G401 (cell line): ENCODE measurements around the gene ZNF677. TPM values are rescaled to one million over a fixed set of nuclear protein-coding genes. Genes with fewer than 3 reads are reported as not detected.
A peak's percentile ranks its signal among the peaks of the same experiment; 100 is the strongest.
"Not testable (repeated sequence)": the region's sequence is repeated elsewhere in the genome, so short reads cannot be mapped to it uniquely, and the experiment has no call there.

Source experiments
- DNase-seq: peaks from one replicate; pipeline ENCODE4 v3.0.0-alpha.2; 2015; ENCODE audit warnings: low spot score
- in situ Hi-C: cut with HindIII; loops from 2 replicates; pipeline ENCODE4 v1.10.0; 2016; ENCODE audit warnings: low sequenced_read_pairs, mixed read lengths
- total RNA-seq: library from RNA; depleted of rRNA; stranded (reverse); fragments of >200 nt; shearing (Covaris generic); gene quantifications from 2 replicates; pipeline ENCODE4 v1.2.3, GENCODE V29; 2014; rRNA removed

The ZNF677 gene
- not detected in 2 replicates for total RNA-seq

DNA sequence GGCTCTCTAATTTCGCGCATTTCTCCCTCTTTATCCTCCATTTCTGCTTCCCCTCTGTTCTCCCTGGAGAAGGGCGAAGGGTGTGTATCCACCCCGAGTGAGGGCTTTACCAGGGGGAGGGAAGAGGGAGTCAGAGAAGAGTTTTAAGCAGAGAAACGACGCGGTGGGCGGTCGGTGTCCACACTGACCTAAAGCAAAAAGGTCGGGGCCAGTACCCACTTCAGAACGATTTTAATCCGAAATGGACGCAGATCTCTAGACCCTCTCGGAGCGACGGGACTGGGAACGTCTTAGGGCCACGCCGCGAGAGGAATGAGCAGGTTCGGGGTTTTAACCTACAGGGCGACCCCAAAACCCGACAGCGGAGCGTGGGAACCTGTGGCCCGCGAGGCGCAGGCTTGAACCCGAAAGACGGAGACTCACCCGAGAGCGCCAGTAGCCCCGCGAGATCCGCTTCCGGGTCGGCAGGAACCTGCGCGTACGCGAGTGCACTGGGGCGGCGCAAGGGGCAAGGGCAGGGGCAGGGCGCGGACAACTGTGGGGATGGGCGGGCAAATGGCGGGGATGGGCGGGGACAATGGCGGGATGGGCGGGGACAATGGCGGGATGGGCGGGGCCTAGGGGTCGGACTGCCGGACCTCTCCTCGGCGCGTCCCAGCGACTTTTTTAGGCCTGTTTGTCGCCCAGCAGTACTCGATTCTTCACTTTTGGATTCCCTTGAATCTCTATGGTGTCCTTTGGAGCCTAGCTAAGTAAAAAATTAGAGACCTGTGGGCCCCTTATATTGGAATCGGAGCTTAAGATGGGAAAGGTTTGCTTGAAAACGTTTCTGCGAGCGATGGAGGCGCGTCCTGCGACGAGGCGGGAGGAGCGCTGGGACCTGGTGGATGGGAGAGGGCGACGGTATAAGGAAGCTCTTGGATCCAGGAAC is at the start of gene ZNF677:
Gene ZNF677 (minus strand): TSS at position 463 of the 931 bp plus-strand sequence. CDS start 3,323 bp downstream, outside the sequence.
- DNase-seq: peak; percentile 93
- in situ Hi-C loops: no loop called here

DNA sequence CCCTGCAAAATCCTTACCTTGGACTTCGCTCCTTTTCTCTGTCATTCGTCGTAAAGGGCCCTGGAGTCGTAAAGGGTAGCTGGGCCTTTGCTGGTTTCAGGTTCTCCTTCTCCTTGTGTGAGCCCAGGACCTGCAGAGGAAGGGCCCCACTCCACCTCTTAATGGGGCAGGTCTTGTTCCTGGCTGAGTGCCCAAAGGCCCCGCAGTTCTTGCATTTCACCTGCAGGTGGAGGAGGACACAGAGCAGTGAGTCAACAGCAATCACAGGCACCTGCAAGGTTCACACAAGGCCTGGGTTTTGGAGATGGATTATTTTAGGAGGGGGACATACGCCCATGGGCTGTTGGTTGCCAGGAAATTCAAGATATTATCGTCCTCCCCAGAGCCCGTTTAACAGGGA is 46.7 kb upstream of the ZNF677 start:
- in situ Hi-C loops, DNase-seq: not testable (repeated sequence)

DNA sequence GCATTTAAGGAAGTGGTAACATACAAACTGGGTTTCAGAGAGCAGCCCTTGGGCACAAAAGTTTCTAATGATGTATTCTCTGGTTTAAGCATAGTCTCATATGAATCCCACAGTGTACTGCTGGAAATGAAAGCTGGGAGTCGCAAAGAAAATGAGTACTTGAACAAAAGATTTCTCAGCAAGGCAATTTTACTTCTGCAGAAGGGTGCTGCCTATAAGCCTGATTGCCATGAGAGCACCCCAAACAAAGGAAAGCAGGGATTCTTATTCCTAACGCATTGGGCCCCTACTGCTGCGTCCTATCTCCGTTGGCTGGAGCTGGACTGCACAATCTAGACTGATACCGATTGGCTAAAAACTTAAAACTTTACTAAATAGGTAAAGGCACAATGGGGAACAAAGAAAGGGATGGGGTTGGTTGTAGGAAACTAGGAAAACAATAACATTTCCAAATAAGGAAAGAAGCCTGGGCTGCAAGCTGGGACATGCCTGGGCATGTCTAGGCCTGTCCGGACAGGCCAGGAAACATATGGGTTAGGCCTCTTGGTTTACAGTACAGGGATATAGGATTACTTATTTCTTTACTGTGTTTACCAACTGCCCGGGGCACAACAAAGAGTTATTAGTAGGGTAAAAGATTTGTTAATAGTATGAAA is 40.2 kb upstream of the ZNF677 start:
- in situ Hi-C loops: no loop called here
- DNase-seq: no peak

DNA sequence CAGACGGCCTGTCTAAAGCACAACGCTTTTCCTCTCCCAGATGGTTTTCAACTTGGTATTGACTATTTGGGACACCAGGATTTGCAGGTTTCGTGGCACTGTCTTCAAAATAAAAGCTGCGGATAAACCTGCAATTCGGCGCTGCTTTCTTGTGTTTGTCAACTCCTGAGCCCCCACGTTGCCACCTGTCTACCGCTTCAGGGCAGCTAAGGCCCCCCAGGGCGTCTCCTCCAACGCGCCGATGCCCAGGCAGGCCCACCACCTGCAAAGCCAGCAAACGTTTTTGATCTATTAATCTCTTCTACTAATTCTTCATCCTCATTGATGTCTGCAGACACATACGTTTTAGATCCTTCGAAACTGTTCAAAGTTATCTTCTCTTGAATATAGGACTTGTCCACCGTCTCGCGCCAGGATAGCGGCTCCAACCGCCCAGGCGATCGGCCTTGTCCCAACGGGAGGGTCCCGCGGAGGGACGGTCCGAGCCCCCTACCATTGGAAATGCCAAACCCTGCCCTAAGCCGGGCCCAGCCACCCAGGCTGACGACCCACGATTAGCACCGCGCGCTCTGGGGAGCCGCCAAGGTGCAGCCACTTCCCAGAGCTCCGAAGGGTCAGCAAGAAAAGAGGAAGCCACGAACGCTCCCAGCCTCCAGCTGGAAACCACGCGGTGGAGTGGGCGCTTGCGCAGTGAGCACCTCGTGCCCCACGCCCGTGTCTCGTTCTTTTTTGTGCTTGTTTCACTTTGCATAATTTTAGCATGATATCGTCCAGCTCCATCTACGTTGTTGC is 36.3 kb upstream of the ZNF677 start:
- DNase-seq: no peak
- in situ Hi-C loops: no loop called here

DNA sequence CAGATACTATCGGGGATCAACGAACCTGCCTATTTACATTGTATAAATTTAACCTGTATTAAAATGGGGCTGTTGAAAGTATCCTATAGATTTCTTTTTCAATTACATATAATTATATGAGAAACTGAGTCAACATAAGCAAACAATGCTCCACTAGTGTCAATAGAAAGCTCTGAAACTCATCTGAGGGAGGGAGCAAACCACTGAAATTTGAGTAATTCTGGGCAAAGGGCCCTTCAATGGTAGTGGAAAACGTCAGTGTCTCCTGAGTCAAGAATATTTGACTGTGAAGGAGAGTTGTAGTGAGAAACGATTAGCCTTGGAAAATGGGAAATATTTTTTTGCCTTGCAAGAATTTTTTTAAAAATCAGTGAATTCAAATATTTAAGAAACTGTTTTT is 30.4 kb upstream of the ZNF677 start:
- in situ Hi-C loops: no loop called here
- DNase-seq: no peak

DNA sequence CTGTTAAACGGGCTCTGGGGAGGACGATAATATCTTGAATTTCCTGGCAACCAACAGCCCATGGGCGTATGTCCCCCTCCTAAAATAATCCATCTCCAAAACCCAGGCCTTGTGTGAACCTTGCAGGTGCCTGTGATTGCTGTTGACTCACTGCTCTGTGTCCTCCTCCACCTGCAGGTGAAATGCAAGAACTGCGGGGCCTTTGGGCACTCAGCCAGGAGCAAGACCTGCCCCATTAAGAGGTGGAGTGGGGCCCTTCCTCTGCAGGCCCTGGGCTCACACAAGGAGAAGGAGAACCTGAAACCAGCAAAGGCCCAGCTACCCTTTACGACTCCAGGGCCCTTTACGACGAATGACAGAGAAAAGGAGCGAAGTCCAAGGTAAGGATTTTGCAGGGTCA is 27.3 kb upstream of the ZNF677 start:
- DNase-seq, in situ Hi-C loops: not testable (repeated sequence)

DNA sequence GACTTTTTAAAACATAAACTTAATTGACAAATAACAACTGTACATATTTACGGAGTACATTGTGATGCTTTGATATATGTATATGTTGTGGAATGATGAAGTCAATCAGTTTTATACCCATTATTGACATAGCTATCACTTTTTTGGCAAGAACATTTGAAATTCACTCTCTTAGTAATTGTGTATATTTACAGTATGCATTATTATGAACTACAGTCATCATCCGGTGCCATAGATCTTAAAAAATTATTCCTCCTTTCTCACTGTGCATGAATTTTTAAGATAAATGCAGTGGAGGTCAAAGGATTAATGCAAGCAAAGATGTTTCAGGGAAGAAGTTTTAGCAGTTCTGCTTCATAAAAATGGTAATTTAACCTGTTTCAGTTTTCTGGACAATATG is 20.8 kb upstream of the ZNF677 start:
- no peak for DNase-seq
- in situ Hi-C loops: no loop called here

DNA sequence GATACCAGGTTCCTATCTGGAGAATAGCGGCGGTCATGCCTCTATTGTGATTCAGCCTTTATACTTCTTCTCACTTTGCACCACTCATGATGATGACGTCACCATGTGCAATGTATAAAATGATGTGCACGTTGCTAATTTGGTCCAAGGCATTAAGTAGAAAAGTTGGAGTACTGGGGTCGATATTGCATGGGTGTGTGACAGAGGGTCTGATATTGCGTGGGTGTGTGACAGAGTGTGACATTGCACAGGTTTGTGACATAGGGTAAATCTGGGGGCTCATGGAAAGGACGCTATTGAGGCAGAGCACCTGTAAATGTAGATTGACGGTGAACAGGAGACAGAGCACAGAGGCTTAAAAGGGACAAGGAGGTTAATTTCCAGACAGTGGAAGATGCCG is 17.4 kb upstream of the ZNF677 start:
- in situ Hi-C loops: no loop called here
- DNase-seq: no peak

DNA sequence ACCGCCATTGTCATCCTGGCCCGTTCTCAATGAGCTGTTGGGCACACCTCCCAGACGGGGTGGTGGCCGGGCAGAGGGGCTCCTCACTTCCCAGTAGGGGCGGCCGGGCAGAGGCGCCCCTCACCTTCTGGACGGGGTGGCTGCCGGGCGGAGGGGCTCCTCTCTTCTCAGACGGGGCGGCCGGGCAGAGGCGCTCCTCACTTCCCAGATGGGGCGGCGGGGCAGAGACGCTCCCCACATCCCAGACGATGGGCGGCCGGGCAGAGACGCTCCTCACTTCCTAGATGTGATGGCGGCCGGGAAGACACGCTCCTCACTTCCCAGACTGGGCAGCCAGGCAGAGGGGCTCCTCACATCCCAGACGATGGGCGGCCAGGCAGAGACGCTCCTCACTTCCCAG is 15.2 kb upstream of the ZNF677 start:
- DNase-seq, in situ Hi-C loops: not testable (repeated sequence)

DNA sequence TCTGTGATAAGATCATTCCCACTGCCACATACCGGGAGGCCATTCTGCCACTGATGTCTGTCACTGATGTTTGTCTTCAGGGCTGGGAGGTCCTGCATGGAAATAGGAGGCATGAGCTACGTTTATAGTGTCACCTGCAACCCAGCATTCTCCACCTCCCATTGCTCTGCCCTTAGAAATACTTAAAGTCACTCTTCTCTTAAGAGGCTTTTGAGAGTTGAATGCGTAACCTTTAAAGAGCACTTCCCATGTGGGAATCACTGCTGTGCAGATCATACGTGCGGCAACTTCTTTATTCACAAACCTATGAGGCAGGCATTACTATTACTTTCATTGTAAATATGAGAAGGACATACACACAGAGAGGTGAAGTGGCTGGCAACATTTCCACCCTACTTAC is 12.9 kb upstream of the ZNF677 start, which contains the start of gene VN1R4:
Gene VN1R4 (minus strand): TSS at position 101 of the 400 bp plus-strand sequence. CDS start 58 bp downstream, at position 43.
- DNase-seq, in situ Hi-C loops: not testable (repeated sequence)

DNA sequence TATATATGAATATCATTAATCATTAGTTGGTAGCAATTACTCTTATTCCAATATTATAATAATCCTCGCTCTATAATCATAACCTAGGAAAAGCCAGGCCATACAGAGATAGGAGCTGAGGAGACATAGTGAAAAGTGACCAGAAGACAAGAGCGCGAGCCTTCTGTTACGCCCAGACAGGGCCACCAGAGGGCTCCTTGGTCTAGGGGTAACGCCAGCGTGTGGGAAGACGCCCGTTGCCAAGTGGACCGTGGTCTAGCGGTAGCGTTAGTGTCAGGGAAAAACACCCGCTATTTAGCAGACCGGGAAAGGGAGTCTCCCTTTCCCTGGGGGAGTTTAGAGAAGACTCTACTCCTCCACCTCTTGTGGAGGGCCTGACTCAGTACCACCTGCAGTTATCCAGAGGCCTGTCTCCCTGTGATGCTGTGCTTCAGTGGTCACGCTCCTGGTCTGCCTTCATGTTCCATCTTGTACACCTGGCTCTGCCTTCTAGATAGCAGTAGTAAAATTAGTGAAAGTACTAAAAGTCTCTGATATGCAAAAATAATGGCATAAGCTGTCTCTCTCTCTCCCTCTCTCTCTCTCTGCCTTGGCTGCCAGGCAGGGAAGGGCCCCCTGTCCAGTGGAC is 3.2 kb upstream of the ZNF677 start, which contains the start of gene VN1R2:
Gene VN1R2 (plus strand): TSS at position 578 of the 628 bp plus-strand sequence. CDS start 84 bp downstream, outside the sequence.
- in situ Hi-C loops, DNase-seq: not testable (repeated sequence)

DNA sequence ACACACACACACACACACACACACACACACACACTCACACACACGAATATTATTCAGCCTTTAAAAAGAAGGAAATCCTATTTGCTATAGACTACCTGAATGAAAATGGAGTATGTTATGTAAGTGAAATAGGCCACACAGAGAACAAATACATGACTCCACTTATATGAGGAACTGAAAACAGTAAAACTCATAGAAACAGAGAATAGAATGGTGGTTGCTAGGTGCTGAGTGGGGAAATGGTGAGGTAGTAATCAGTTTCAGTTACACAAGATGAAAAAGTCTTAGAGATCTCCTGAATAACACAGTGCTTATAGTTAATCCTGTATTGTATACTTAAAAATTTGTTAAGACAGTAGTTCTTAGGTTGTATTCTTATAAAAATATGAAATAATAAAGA is 8.2 kb downstream of the ZNF677 start:
- in situ Hi-C loops: no loop called here
- no peak for DNase-seq

DNA sequence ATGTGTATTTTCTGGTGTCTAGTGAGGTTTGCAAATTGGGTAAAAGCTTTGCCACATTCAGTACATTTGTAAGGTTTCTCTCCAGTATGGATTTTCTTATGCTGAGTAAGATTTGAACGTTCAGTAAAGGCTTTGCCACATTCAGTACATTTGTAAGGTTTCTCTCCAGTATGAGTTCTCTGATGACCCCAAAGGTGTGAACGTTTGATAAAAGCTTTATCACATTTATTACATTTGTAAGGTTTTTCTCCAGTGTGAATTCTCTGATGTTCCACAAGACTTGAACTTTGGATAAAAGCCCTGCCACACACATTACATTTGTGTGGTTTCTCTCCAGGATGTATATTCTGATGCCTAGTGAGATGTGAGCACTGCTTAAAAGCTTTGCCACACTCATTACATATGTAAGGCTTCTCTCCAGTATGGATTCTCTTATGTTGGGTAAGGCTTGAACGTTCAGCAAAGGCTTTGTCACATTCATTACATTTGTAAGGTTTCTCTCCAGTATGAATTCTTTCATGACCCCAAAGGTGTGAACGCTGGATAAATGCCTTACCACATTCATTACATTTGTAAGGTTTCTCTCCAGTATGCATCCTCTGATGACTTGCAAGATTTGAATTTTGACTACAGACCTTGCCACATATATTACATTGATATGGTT is 17.4 kb downstream of the ZNF677 start:
- DNase-seq: no peak
- in situ Hi-C loops: no loop called here

DNA sequence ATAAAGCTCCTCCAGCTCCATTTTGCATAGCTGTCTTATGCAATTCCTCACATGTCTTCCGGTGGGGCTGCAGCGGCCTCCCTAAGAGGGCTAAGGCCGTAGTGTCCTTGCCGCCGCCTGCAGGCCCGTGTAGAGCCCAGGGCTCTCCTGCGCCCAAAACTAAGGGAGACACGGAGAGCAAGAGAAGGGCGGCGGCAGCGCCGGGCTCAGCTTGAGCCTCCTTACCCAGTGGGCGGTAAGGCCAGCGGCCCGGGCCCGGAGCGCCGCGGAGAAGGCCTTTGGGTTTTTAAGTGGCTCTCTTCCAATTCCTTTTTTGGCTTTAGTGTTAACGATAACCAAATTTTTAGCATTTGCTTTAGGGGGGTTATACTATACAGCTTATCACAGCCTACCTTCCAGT is 30.1 kb downstream of the ZNF677 start:
- DNase-seq: no peak
- in situ Hi-C loops: no loop called here

DNA sequence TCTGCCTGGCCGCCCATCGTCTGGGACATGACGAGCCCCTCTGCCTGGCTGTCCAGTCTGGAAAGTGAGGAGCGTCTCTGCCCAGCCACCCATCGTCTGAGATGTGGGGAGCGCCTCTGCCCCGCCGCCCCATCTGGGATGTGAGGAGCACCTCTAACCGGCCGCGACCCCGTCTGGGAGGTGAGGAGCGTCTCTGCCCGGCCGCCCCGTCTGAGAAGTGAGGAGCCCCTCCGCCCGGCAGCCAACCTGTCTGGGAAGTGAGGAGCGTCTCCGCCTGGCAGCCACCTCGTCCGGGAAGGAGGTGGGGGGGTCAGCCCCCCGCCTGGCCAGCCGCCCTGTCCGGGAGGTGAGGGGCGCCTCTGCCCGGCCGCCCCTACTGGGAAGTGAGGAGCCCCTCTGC is 32.0 kb downstream of the ZNF677 start:
- in situ Hi-C loops: not testable (repeated sequence)

DNA sequence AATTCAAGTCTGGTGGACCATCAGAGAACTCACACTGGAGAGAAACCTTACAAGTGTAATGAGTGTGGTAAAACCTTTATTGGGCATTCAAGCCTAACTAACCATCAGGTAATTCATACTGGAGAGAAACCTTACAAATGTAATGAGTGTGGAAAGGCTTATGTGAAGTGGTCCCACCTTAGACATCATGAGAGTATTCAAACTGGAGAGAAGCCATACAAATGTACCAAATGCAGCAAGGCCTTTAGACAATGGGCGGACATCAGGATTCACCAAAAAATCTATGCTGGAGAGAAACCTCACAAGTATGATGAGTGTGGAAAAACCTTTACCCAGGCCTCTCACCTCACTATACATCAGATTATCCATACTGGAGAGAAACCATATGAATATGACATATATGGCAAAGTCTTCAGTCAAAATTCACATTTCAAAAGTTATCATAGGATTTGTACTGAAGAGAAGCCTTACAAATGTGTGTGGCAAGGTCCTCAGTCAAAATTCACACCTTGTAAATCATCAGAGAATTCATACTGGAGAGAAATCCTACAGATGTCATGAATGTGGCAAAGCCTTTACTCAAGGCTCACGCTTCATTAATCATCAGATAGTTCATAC is 41.9 kb downstream of the ZNF677 start:
- in situ Hi-C loops: no loop called here
- DNase-seq: no peak

More for the DNA sequence above, 32.0 kb downstream of the ZNF677 start:
- DNase-seq: not testable (repeated sequence)

DNA sequence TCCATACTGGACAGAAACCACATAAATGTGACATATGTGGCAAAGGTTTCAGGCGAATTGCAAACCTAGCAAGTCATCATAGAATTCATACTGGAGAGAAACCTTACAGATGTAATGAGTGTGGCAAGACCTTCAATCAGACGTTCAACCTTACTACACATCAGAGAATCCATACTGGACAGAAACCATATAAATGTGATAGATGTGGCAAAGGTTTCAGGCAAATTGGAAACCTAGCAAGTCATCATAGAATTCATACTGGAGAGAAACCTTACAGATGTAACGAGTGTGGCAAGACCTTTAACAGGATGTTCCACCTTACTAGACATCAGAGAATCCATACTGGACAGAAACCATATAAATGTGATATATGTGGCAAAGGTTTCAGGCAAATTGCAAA is 43.1 kb downstream of the ZNF677 start:
- in situ Hi-C loops, DNase-seq: not testable (repeated sequence)
